ENCODE measurements around the gene CRAT.
"Not testable (repeated sequence)": the region's sequence is repeated elsewhere in the genome, so short reads cannot be mapped to it uniquely, and the experiment has no call there.

The CRAT gene

DNA sequence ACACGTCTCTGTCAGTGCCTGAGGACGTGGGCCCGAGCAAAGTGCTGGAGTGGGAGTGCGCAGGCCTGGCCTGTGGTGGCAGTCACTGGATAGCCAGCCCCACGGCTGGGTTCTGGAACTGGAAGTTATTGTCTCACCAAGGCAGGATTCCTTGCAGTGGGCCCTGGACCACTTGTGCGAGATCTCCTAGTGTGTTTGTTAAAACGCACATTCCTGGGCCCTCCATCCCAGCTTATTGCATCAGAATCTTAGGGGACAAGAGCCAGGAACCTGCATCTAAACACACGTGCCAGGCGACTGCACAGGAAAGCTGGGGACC is 27.5 kb upstream of the CRAT start:
- no peak for FAIRE-seq

DNA sequence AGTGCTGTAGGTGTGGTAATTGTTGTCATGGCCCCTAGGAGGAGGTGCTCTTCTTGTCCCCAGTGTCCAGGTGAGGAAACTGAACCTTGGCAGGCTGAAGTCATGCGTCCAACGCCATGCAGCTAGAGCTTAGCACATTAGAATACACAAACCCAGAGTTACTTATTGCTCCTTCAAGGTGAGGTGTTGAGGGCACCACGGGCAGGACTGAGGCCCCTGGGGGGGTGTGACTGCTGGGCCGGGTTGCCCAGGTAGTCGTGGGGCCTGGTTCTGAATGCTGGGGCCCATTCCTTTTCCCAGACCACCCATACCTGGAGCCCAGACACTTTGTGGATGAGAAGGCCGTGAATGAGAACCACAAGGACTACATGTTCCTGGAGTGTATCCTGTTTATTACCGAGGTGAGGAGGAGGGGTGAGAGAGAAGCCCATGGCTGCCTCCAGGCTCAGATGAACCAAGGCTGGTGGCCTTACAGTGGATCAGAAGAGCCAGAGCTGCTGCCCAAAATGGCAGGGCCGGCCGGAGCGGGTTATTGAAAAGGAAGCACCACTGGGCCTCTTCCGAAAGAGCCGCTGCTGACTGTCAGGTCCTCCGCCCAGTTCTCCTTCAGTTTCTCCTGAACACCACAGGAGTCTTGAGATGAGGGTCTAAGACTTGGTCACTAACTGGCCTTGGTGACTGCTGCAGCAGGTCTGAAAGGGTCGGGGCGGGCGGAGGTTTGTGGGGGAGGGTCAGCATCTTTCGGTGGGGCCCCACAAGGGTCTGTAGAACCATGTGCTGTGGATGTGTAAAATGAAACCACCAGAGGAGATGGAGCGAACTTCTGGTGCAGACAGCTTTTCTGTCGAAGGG is 26.9 kb upstream of the CRAT start:
- FAIRE-seq, result no peak

DNA sequence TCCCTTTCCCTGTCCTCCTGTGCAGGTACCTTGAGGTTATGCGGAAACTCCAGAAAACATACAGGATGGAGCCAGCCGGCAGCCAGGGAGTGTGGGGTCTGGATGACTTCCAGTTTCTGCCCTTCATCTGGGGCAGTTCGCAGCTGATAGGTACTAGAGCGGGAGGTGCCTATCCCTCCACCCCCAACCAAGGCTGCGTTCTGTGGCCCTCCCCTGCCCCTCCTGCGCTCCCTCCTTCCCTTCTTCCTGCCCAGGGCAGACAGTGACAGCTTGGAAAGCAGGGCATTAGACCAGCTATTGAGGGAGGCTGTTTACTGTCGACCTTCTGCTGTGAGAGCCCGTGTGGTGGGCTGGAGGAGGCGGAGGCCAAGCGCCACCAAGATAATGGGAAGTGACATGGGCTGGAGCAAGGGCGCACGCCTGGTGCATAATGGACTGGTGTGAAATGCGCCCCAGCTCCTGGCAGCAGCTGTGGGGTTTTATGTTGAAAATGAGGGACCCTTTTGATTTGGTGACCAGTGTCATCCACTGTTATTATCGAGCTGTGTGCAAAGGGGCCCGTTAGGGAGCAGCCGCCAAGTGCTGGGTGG is 25.9 kb upstream of the CRAT start:
- FAIRE-seq, result no peak

DNA sequence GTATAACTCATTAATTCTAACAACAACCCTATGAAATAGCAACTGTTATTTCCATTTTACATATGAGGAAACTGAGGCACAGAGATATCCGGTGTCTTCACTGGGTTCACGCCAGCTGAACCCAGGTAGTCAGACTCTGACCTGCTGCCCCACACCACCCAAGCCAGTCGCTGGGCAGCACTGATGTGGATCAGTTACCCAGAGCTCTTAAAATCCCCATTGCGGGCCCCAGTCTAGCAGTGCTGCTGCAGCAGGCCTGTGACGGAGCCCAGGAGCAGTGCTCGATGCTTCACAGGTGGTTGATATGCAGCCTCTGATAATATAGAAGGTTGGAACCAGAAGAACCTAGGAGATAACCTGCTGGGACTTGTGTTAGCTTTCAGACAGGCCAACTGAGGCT is 24.9 kb upstream of the CRAT start:
- FAIRE-seq, result no peak

DNA sequence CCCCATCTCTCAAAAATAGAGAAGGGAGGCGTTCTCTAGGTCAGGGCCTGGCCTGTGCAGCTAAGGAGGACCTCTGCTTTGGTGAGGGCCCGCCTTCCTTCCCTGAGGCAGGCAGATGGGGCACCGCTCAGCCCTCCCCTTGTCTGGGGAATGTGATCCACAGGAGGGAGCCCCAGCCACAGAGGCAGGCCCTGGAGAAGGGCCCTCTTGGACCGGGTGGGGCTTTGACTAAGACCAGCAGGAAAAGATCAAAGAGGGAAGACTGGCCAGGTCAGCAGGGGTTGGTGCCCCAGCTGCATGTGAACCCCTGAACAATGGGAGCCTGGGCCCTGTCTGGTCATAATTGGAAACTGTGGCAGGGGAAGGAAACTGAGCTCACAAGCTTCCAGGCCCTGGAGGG is 22.5 kb upstream of the CRAT start:
- no peak for FAIRE-seq

DNA sequence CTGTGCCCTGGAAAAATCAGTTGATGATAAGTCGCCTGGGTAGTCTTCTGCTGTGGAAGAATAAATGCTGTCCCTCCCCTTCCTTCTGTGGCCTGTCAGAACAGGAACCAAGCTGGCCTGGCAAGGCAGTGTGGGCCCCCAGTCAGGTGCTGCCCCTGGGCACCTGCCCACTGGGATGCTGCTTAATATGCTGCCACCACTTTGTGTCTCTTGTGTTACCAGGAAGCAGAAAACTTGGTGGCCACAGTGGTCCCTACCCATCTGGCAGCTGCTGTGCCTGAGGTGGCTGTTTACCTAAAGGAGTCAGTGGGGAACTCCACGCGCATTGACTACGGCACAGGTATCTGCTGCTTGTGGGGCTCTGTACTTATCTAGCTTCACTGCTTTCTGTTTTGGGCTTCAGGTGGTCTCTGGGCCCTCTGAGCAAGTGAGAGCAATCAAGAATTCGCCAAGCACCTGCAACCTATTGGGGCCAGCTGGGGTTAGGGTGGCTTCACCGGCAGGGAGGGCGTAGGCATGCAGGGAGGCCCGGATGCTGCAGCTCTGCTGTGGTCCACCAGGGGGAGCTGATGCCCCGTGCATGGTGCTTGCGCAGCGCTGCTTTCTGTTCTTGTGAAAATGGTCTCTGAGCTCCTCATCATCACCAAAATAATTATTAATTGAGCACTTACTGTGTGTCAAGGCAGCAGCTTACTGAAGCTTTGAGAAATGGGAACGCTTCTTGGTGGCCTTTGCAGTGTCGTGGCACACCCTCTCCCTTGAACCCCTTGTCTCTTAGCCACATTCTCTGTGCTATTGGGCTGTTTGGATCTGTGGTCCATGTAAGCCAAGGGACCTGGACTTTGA is 20.9 kb upstream of the CRAT start:
- no peak for FAIRE-seq

DNA sequence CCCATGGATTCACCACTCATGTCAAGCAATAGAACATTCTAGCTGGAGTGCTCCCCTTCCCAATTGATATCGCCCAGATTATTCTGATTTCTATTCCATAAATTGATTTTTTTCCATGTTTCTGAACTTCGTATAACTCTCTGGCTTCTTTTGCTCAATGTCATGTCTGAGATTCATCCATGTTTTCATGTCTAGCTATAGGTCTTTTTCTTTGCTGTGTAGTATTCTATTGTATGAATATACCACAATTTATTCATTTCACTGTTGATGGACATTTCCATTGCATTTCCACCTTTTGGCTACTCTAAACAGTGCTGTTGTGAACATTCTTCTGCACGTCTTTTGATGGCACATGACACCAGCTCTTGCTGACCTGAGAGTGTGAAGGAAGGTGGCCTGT is 20.2 kb upstream of the CRAT start:
- no peak for FAIRE-seq

DNA sequence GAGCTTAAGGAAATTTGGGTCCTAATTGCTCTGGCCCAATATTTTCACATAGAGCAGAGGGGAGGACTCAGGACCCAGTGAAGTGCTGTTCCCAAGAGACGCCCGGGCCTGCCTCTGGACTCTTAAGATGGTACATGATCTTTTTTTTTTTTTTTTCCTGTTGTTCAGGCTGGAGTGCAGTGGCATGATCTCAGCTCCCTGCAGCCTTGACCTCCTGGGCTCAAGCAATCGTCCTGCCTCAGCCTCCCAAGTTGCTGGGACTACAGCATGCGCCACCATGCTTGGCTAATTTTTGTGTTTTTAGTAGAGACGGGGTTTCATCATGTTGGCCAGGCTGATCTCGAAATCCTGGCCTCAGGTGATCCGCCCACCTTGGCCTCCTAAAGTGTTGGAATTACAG is 19.7 kb upstream of the CRAT start:
- not testable (repeated sequence) for FAIRE-seq

DNA sequence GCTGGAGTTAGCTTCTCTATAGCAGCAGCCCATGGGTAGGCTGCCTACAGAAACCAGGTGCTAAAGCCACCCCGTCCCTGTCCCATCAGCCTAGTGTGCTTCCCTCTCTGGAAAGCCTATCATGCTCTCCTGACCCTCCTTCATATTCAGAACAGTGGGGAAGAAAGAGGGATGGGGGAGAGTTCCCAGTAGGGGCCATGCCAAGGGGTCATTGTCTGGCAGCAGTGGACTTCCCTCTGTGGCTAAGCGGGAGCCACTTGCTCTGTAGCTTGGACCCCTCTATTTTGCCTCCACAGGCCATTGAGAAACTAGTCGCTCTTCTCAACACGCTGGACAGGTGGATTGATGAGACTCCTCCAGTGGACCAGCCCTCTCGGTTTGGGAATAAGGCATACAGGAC is 18.1 kb upstream of the CRAT start:
- no peak for FAIRE-seq

DNA sequence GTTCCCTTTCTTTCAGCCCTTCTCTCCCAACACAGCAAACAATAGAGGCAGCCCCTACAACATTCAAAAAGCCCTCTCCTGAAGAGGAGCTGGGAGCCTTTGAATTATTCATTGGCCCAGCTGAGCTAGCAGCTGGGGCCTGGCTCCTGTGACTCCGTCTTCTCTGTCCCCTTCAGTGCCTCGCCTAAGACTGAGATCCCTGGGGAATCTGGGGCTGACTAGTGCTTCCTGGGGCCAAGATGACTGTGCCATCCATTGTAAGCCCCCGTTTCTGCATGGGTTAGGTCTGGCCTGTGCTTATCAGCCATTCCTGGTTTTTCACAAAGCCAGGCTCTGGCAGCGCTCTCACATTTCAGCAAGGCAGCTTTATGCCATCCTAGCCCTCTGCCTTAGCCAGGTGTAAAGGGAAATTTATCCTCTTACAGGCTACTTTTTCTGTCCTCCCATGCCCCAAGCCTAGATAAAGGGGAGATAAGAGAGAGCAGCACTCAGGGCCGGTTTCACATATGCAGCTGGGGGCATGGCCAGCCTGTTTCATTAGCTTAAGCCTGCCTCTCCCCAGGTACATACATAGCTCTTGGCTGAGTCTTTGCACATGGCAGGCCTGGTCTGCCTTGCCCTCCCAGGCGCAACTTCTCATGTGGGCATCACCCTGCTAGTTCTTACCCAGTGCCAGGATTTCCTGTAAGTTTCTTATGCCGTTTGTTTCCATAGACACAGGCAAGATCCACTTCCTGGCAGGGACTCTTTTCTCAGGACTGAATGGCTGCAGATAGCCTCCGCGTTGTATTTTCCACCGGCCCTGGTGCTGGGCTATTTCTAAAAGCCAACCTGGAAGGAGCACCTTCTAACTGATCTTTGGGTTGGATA is 16.4 kb upstream of the CRAT start:
- FAIRE-seq, result no peak

DNA sequence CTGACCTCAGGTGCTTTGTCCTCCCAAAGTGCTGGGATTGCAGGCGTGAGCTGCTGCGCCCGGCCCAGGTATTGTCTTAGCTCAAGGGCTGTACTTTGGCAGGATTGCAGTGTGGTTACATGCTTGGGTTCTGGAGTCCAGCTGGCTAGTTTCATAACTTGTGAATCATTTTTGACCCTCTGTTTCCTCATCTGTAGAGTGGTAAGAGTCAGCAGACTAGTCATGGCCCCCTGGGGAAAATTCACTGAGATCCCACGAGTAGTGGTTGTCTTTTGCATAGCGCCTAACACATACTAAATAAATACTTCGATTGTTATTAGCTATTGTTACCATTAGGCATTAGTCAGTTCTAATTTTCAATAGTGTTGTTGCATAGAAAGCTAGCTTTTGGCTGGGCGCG is 14.9 kb upstream of the CRAT start:
- no peak for FAIRE-seq

DNA sequence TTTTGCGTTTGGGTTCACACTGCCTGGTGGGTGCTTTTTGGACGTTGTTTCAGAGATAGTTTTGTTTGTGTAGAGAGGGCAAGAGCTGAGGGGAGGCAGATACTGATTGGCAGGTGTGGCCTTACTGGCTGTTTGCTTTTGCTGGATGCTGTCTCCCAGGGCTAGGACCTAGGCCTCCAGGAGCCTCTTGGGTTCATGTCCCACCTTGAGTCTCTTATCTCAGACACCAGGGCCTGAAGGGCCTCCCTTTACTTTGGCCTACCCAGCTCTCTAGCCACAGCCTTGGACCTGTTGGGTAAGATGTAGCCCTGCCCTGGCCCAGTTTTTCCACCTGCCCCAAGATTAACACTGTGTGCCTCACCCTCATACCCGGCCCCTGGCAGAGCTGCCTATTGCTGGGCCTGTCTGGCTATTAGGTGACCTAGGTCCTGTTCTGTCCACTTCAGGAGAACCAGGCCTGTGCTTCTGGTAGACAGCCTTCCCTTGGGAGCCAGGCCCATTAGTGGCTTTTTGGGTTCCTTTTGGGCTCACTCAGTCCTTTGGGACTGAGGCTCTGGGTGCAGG is 14.0 kb upstream of the CRAT start:
- no peak for FAIRE-seq

DNA sequence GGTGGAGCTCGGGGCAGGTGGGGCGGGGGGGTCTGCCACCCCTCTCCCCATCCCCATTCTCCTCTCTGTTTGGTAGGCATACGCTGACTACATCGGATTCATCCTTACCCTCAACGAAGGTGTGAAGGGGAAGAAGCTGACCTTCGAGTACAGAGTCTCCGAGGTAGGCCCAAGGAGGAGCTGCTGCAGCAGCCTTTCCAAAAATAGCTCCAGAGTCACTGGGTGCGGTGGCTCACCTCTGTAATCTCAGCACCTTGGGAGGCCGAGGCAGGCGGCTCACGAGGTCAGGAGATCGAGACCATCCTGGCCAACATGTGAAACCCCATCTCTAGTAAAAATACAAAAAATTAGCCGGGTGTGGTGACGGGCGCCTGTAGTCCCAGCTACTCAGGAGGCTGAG is 12.4 kb upstream of the CRAT start:
- FAIRE-seq, result not testable (repeated sequence)

DNA sequence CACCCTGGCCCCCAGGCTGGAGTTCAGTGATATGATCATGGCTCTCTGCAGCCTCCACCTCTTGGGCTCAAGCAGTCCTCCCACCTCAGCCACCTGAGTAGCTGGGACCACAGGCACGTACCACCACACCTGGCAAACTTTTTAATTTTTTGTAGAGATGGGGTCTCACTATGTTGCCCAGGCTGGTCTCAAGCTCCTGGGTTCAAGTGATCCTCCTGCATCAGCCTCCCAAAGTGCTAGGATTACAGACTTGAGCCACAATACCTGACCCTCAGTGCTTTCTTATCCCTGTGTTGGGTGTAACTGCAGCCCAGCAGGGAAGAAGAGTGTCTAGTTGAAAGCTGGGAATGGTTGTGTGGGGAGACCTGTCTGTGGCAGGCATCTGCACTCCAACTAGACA is 11.5 kb upstream of the CRAT start:
- FAIRE-seq, result no peak

DNA sequence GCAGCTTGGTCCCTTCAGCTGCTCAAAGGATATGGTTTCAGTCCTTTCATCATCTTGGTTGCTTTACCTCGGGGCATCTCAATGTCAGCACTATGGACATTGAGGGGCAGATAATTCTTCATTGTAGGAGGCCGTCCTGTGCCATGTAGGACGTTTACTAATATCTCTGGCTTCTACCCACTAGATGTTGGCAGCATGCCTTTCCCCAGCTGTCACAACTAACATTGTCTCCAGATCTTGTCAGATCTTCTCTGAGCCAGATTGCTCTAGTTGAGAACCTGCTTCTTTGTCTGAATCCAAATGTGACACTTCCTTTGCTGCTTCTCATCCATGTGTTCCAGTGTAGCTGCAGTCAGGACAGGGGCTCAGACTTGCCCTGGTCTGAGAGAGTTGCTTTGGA is 10.9 kb upstream of the CRAT start:
- no peak for FAIRE-seq

DNA sequence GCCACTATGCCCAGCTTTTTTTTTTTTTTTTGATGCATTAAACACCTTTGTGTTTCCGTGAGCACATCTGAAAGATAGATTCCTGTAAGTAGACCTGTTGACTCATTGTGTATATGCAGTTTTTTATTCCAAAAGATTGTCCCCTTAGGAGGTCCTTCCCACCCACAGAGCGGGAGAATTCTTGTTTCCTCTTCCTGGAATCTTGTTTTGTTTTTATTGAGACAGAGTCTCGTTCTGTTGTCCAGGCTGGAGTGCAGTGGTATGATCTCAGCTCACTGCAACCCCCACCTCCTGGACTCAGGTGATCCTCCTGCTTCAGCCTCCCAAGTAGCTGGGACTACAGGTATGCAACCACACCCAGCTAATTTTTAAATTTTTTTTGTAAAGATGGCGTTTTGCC is 8.2 kb upstream of the CRAT start:
- FAIRE-seq, result no peak

DNA sequence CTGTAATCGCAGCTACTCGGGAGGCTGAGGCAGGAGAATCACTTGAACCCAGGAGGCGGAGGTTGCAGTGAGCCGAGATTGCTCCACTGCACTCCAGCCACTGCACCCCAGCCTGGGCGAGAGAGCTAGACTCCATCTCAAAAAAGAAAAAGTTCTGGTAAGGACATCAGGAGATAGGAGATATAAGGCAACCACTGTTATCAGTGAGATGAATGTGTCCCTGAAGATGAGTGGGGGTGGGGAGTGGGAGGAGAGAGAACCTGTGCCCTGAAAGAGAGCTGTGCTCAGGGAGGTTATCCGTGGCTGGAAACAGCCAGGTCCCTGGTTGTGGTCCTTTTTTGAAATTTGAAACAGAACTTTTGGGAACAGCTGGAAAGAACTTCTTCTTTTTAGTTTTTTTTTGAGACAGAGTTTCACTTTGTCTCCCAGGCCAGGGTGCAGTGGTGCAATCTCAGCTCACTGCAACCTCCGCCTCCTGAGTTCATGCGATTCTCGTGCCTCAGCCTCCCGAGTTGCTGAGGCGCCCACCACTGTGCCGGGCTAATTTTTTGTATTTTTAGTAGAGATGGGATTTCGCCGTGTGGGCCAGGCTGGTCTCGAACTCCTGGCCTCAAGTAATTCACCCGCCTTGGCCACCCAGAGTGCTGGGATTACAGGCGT is 3.2 kb upstream of the CRAT start:
- no peak for FAIRE-seq

DNA sequence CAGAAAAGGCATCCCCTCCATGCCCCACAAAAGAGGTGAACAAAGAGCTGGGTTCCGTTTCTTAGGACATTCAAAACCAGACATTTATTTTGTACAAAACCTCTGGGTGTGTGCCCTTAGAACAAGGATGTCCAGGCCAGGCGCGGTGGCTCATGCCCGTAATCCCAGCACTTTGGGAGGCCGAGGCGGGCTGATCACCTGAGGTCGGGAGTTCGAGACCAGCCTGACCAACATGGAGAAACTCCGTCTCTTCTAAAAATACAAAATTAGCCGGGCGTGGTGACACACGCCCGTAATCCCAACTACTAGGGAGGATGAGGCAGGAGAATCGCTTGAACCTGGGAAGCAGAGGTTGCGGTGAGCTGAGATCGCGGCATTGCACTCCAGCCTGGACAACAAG is 1.9 kb upstream of the CRAT start:
- FAIRE-seq, result not testable (repeated sequence)

DNA sequence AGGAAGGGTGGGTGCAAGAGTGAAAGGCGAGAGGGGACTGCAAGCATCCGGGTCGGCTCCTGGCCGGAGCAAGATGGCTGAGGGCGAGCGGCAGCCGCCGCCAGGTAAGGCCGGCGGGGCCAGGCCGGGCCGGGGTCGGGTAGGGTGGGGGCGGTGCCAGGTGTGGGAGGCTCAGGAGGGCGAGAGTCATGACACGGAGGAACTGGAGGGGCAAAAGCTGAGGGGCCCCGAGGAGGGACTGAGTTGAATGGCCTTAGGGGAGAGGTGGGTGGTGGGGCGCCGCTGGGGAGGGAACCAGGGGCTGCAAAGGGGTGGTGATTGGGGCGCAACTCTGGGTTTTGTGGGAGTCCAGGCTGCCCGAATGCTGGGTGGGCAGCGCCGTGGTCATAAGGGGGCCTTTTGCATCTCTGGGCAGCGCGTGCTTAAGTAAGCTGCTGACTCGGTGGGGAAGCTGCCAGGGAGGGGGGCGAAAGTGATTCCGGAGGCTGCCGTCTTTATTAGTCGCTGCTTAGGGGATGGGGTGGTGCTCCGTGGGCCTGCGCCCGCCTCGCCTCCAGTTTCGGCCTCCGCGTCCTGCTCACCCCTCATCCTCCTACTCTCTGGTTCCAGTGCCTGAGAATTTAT is 1.0 kb upstream of the CRAT start:
- no peak for FAIRE-seq

DNA sequence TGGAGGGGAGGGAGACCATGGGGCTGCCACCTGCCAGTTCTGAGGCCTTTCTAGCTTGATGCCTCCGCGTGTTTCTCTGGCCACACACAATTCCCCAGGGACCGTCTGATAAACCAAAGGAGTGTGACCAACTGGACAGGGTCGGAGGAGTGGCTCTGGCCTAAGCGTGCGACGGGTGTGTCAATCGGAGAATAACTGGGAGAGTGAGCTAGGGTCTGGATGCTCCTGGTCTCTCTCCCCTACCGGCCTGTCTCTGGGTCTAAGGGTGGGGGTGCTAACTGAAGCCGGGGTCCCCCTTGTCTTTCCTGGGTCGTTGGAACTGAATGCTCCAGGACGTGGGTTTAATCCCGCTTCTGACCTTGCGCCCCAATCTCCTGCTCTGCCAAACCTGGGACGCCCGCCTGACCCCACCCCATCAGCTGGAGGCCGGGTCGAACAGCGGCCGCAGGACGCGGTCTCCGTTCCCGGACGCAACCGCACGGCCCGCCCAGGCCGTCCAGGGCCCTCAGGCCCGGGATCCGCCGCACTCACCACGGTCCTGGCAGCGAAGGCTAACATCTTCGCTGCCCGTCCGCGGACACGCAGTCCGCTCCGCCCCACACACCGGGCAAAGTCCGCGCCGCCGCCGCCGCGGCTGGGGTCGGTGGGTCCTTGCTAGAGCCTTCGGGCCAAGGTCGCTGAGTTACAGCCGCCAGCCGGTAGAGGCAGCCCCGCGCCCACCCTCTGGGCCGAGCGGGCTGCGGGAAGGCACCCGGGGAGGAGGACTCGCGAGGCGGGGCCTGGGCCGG is 447 bp downstream of the CRAT start:
- no peak for FAIRE-seq

DNA sequence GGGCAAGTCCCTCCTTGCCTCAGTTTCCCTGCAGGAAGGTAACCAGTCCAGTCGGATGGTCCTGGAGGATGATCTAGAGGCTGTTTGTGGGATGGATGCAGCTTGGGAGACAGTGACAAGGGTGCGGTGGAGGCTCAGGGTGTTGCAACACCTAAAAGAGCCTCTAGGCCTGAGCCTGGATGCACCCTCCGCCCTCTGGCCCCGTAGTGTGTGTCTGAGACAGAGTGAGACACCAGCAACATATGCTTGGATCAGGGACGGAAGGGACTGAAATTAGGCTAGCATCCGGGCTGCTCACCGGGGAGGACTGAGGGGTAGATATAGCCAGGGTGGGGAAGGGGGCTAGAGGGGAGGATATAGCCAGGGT is 1.1 kb downstream of the CRAT start:
- no peak for FAIRE-seq
